ENCODE results near the gene TBC1D25. TPM values are rescaled to one million over a fixed set of nuclear protein-coding genes. Genes with fewer than 3 reads are reported as not detected.
A peak's percentile ranks its signal among the peaks of the same experiment; 100 is the strongest.
"Not testable (repeated sequence)": the region's sequence is repeated elsewhere in the genome, so short reads cannot be mapped to it uniquely, and the experiment has no call there.

The TBC1D25 gene
- total and polyA plus RNA-seq, 7 experiments from 2014 or later, result 16.2 to 31.2 (median 25.1) TPM

DNA sequence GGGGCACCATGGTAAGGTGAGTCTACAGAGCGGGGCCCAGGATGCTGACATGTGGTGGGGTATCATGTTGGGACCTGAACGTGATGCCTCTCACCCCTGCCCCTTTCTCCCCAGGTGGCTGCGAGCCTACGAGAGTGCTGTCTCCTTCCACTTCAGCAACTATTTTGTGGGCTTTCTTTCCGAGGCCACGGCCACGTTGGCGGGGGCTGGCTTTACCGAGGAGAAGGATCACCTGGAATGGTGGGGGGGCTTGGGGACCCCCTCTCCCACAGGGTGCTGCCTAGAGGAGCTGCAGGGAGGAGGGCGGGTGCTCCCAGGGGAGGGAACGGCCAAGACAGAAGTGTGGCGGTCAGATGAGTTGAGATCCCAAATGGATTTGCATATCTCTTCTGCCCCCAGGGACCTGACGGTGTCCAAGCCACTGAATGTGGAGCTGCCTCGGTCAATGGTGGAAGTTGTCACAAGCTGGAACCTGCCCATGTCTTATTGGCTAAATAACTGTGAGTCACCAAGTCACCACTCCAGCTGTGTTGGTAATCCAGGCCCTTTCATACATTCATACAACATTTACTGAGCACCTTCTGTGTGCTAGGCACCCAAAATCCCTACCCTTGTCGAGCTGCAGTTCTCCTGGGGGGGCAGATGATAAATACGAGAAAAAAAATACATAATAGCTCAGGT lies 25.2 kb upstream of the TBC1D25 start:
- ChIA-PET POLR2A (interaction anchor here (1.2 kb wide), 1 partner anchor 12 kb away, joined by 3 read pairs; no protein-coding TSS in a partner anchor), CTCF (no interaction called here)
- ATAC-seq (no peak), DNase-seq (no peak)
- peaks cover 0 to 7% (median 0%) of the 10 kb centered on the region in 5 donors for H3K36me3 Mint-ChIP-seq
- intact Hi-C loops (cut with micrococcal nuclease), result no loop called here
- H3K4me1 Mint-ChIP-seq, result peaks cover 13 to 39% (median 17%) of the 10 kb centered on the region in 7 donors
- Histone ChIP-seq H3K9me3 (ENCODE audit: control insufficient read depth in 2 of 3, low read length in 3 of 3) (no peaks in the 10 kb centered on the region), H3K4me3 (ENCODE audit: low read length) (no peak overlapping the region), H3K27ac (ENCODE audit: low read depth, low read length) (no peak overlapping the region), H3K36me3 (ENCODE audit: control insufficient read depth in 2 of 3, insufficient read depth in 3 of 3, low read length in 3 of 3) (peaks cover 0 to 8% (median 0%) of the 10 kb centered on the region in 3 experiments), H3K4me1 (ENCODE audit: control insufficient read depth in 2 of 2, insufficient read depth in 2 of 2, low read length in 2 of 2) (peaks cover 3 to 8% of the 10 kb centered on the region in 2 donors), H3K27me3 (ENCODE audit: control insufficient read depth in 2 of 2, insufficient read depth in 2 of 2, low read length in 2 of 2) (no peaks in the 10 kb centered on the region)
- peaks cover 0 to 2% (median 0%) of the 10 kb centered on the region in 11 donors for H3K9me3 Mint-ChIP-seq
- no peak overlapping the region for H3K27ac Mint-ChIP-seq
- no peak overlapping the region for H3K4me3 Mint-ChIP-seq
- no peaks in the 10 kb centered on the region for H3K27me3 Mint-ChIP-seq

DNA sequence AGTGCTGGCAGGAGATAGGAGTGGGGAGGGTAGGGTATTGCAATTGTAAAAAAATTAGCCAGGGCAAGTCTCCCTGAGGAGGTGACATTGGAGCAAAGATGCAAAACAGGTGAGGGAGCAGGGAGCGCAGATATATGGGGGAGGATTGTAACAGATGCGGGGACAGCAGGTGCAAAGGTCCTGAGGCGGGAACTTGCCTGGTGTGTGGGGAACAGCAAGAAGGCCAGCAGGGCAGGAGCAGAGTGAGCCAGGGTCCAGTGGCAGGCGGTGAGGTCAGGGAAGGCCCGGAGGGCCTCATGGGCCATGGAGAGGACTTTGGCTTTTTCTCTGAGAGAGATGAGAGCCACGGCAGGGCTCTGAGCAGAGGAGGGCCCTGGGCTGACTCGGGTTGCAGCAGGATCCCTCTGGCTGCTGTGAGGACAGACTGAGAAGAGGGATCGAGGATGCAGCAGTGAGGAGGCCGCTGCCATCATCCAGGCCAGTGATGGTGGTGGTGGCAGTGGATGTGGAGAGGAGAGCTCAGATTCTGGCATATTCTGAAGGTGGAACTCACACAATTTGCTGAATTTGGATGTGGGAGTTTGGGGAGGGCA lies 24.6 kb upstream of the TBC1D25 start:
- ATAC-seq (no peak), DNase-seq (no peak)
- Histone ChIP-seq H3K27me3 (ENCODE audit: control insufficient read depth in 2 of 2, insufficient read depth in 2 of 2, low read length in 2 of 2) (no peaks in the 10 kb centered on the region), H3K27ac (ENCODE audit: low read depth, low read length) (no peak overlapping the region), H3K36me3 (ENCODE audit: control insufficient read depth in 2 of 3, insufficient read depth in 3 of 3, low read length in 3 of 3) (peaks cover 0 to 8% (median 0%) of the 10 kb centered on the region in 3 experiments), H3K9me3 (ENCODE audit: control insufficient read depth in 2 of 3, low read length in 3 of 3) (no peaks in the 10 kb centered on the region), H3K4me1 (ENCODE audit: control insufficient read depth in 2 of 2, insufficient read depth in 2 of 2, low read length in 2 of 2) (peaks cover 0 to 6% of the 10 kb centered on the region in 2 donors), H3K4me3 (ENCODE audit: low read length) (no peak overlapping the region)
- peak overlapping the region in 2 of 9 donors; percentile 26 to 32 for H3K27ac Mint-ChIP-seq
- ChIA-PET CTCF (no interaction called here), POLR2A (interaction anchor here (1.2 kb wide), 1 partner anchor 11 kb away, joined by 3 read pairs; no protein-coding TSS in a partner anchor)
- no peaks in the 10 kb centered on the region for H3K27me3 Mint-ChIP-seq
- peaks cover 6 to 37% (median 20%) of the 10 kb centered on the region in 7 donors for H3K4me1 Mint-ChIP-seq
- no peaks in the 10 kb centered on the region for H3K9me3 Mint-ChIP-seq
- H3K4me3 Mint-ChIP-seq, result no peak overlapping the region
- H3K36me3 Mint-ChIP-seq, result peaks cover 0 to 7% (median 0%) of the 10 kb centered on the region in 5 donors
- intact Hi-C loops (cut with micrococcal nuclease), result no loop called here

DNA sequence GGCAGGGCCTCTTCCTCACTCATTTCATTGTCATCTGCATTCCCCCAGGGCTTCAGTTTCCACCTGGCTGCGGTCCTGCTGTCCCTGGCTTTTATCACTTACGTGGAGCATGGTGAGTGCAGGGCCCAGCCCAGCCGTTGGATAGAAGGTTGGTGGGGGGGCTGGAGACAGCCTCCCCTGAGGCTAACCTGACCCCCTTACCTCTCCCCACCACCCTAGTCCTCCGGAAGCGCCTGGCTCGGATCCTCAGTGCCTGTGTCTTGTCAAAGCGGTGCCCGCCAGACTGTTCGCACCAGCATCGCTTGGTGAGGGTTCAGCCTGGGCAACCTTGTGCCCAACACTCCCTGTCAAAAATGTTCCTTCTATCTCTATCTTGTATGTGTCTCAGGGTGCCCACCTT lies 23.7 kb upstream of the TBC1D25 start:
- ATAC-seq (no peak), DNase-seq (no peak)
- Mint-ChIP-seq H3K9me3 (no peaks in the 10 kb centered on the region), H3K27me3 (no peaks in the 10 kb centered on the region), H3K36me3 (peaks cover 0 to 4% (median 0%) of the 10 kb centered on the region in 5 donors), H3K4me1 (peaks cover 9 to 39% (median 21%) of the 10 kb centered on the region in 7 donors), H3K27ac (peak overlapping the region in 1 of 9 donors; percentile 65), H3K4me3 (no peak overlapping the region)
- Histone ChIP-seq H3K27ac (ENCODE audit: low read depth, low read length) (no peak overlapping the region), H3K27me3 (ENCODE audit: control insufficient read depth in 2 of 2, insufficient read depth in 2 of 2, low read length in 2 of 2) (no peaks in the 10 kb centered on the region), H3K9me3 (ENCODE audit: control insufficient read depth in 2 of 3, low read length in 3 of 3) (no peaks in the 10 kb centered on the region), H3K4me1 (ENCODE audit: control insufficient read depth in 2 of 2, insufficient read depth in 2 of 2, low read length in 2 of 2) (peaks cover 7 to 14% of the 10 kb centered on the region in 2 donors), H3K4me3 (ENCODE audit: low read length) (no peak overlapping the region), H3K36me3 (ENCODE audit: control insufficient read depth in 2 of 3, insufficient read depth in 3 of 3, low read length in 3 of 3) (peaks cover 0 to 8% (median 0%) of the 10 kb centered on the region in 3 experiments)
- POLR2A ChIA-PET, result no interaction called here
- CTCF ChIA-PET, result no interaction called here
- intact Hi-C loops (cut with micrococcal nuclease), result no loop called here

DNA sequence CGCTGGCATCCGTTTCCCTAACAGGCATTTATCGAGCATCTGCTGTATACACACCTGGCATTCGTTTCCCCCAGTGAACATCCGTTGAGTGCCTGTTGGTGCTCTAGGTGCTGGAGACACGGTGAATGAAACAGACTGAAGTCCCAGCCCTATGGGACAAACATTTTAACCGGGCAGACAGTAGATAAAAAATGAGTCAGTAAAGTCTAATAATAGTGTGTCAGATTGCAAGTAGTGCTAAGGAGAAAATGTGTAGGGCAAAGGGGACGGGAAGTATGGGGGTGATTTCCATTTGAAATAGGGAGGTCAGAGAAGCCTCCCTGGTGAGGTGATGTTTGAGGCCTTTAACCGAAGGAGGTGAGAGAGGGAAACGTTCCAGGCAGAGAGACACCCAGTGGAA lies 23.2 kb upstream of the TBC1D25 start:
- Mint-ChIP-seq H3K4me1 (peaks cover 11 to 39% (median 23%) of the 10 kb centered on the region in 7 donors), H3K27ac (peak overlapping the region in 3 of 9 donors; percentile 33 to 65 (median 44)), H3K36me3 (peaks cover 0 to 4% (median 0%) of the 10 kb centered on the region in 5 donors), H3K9me3 (no peaks in the 10 kb centered on the region), H3K27me3 (no peaks in the 10 kb centered on the region), H3K4me3 (no peak overlapping the region)
- Histone ChIP-seq H3K36me3 (ENCODE audit: control insufficient read depth in 2 of 3, insufficient read depth in 3 of 3, low read length in 3 of 3) (peaks cover 0 to 8% (median 0%) of the 10 kb centered on the region in 3 experiments), H3K27ac (ENCODE audit: low read depth, low read length) (no peak overlapping the region), H3K4me3 (ENCODE audit: low read length) (no peak overlapping the region), H3K9me3 (ENCODE audit: control insufficient read depth in 2 of 3, low read length in 3 of 3) (no peaks in the 10 kb centered on the region), H3K4me1 (ENCODE audit: control insufficient read depth in 2 of 2, insufficient read depth in 2 of 2, low read length in 2 of 2) (peaks cover 12 to 19% of the 10 kb centered on the region in 2 donors), H3K27me3 (ENCODE audit: control insufficient read depth in 2 of 2, insufficient read depth in 2 of 2, low read length in 2 of 2) (no peaks in the 10 kb centered on the region)
- no peak for DNase-seq
- ChIA-PET POLR2A (no interaction called here), CTCF (no interaction called here)
- no peak for ATAC-seq
- intact Hi-C loops (cut with micrococcal nuclease), result no loop called here

DNA sequence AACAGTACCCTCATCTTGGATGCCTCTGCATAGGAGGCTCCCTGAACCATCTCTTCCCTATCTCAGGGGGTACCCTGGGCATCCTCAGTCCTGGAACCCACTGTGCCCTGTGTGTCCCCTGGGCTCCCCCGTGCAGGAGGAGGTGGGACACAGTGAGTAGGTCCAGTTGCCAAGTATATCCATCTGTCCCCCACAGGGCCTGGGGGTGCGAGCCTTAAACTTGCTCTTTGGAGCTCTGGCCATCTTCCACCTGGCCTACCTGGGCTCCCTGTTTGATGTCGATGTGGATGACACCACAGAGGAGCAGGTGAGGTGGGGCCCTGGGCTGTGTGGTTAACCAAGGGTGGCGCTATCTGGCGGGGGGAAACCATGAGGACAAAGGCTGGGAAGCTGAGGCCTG lies 22.5 kb upstream of the TBC1D25 start:
- Mint-ChIP-seq H3K4me1 (peaks cover 10 to 38% (median 25%) of the 10 kb centered on the region in 7 donors), H3K36me3 (peaks cover 0 to 4% (median 0%) of the 10 kb centered on the region in 5 donors), H3K27ac (peak overlapping the region in 1 of 9 donors; percentile 18), H3K4me3 (no peak overlapping the region), H3K9me3 (no peaks in the 10 kb centered on the region), H3K27me3 (no peaks in the 10 kb centered on the region)
- ChIA-PET POLR2A (no interaction called here), CTCF (no interaction called here)
- H3K27ac ChIP-seq (ENCODE audit: low read depth, low read length), result no peak overlapping the region
- DNase-seq (no peak), ATAC-seq (no peak)
- intact Hi-C loops (cut with micrococcal nuclease), result no loop called here
- H3K36me3 ChIP-seq (ENCODE audit: control insufficient read depth in 2 of 3, insufficient read depth in 3 of 3, low read length in 3 of 3), result peaks cover 0 to 8% (median 0%) of the 10 kb centered on the region in 3 experiments
- no peaks in the 10 kb centered on the region for H3K9me3 ChIP-seq (ENCODE audit: control insufficient read depth in 2 of 3, low read length in 3 of 3)
- H3K4me1 ChIP-seq (ENCODE audit: control insufficient read depth in 2 of 2, insufficient read depth in 2 of 2, low read length in 2 of 2), result peaks cover 12 to 19% of the 10 kb centered on the region in 2 donors
- H3K27me3 ChIP-seq (ENCODE audit: control insufficient read depth in 2 of 2, insufficient read depth in 2 of 2, low read length in 2 of 2), result no peaks in the 10 kb centered on the region
- no peak overlapping the region for H3K4me3 ChIP-seq (ENCODE audit: low read length)

DNA sequence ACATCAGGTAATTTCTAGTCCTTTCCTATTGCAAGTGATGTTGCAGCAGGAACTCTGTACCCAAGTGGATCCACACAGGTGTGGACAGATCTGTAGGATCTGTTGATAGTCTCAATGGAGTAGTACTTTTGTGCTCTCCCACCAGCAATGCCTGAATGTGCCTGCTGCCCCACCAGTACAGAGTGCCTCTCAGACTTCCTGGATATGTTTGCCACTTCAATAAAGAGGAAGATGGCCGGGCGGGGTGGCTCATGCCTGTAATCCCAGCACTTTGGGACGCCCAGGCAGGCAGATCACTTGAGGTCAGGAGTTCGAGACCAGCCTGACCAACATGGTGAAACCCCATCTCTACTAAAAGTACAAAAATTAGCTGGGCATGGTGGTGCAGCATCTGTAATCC lies 20.0 kb upstream of the TBC1D25 start:
- POLR2A ChIA-PET, result interaction anchor here (0.7 kb wide), 1 partner anchor 964 kb away, joined by 3 read pairs; no protein-coding TSS in a partner anchor
- H3K27ac ChIP-seq (ENCODE audit: low read depth, low read length); H3K36me3 Mint-ChIP-seq; DNase-seq; H3K4me3 ChIP-seq (ENCODE audit: low read length); H3K9me3 Mint-ChIP-seq; H3K27me3 ChIP-seq (ENCODE audit: control insufficient read depth in 2 of 2, insufficient read depth in 2 of 2, low read length in 2 of 2); H3K36me3 ChIP-seq (ENCODE audit: control insufficient read depth in 2 of 3, insufficient read depth in 3 of 3, low read length in 3 of 3); intact Hi-C loops (cut with micrococcal nuclease); H3K27me3 Mint-ChIP-seq; H3K4me3 Mint-ChIP-seq; CTCF ChIA-PET; H3K9me3 ChIP-seq (ENCODE audit: control insufficient read depth in 2 of 3, low read length in 3 of 3); ATAC-seq: not testable (repeated sequence)
- peaks cover 12 to 19% of the 10 kb centered on the region in 2 donors for H3K4me1 ChIP-seq (ENCODE audit: control insufficient read depth in 2 of 2, insufficient read depth in 2 of 2, low read length in 2 of 2)
- Mint-ChIP-seq H3K4me1 (peaks cover 10 to 42% (median 31%) of the 10 kb centered on the region in 7 donors), H3K27ac (peak overlapping the region in 8 of 9 donors; percentile 10 to 95 (median 62))
